Nephron progenitor cell (in vitro differentiated cells): ENCODE results near the gene TMA7.
A peak's percentile ranks its signal among the peaks of the same experiment; 100 is the strongest.

Source experiments
- DNase-seq: peaks from one replicate; pipeline ENCODE4 v3.0.0; 2021
- H3K27ac Mint-ChIP-seq: 2 replicates; pipeline ENCODE4 v1.8.0; 2021; ENCODE audit warnings: mild to moderate bottlenecking, moderate library complexity, mixed read lengths
- H3K27me3 Mint-ChIP-seq: 2 replicates; pipeline ENCODE4 v1.8.0; 2021; ENCODE audit warnings: mild to moderate bottlenecking, low read depth, mixed read lengths; ENCODE audit not compliant: poor library complexity
- H3K36me3 Mint-ChIP-seq: 2 replicates; pipeline ENCODE4 v1.8.0; 2021; ENCODE audit warnings: low read depth, mixed read lengths
- H3K4me1 Mint-ChIP-seq: 2 replicates; pipeline ENCODE4 v1.8.0; 2021; ENCODE audit warnings: mixed read lengths
- H3K4me3 Mint-ChIP-seq: 2 replicates; pipeline ENCODE4 v1.8.0; 2021; ENCODE audit warnings: mild to moderate bottlenecking, moderate library complexity, mixed read lengths
- H3K9me3 Mint-ChIP-seq: 2 replicates; pipeline ENCODE4 v1.8.0; 2021; ENCODE audit warnings: mild to moderate bottlenecking, moderate library complexity, mixed read lengths
- CTCF ChIP-seq: fragments of 200-600 bp; sonication (generic); IDR thresholded peaks from 2 replicates; pipeline ENCODE4 v1.5.0; 2021; ENCODE audit warnings: antibody characterized with exemption

The TMA7 gene

GRCh38 chr3:48419149-48419548, 20.9 kb upstream of the TMA7 start:
- Mint-ChIP-seq H3K27me3 (peaks cover 1% of the 10 kb centered on the region), H3K27ac (no peak overlapping the region)
- TF ChIP-seq CTCF, result no peak

GRCh38 chr3:48419597-48419996, 20.5 kb upstream of the TMA7 start:
- H3K9me3 Mint-ChIP-seq, result no peaks in the 10 kb centered on the region
- no peak for TF ChIP-seq CTCF

More at GRCh38 chr3:48419149-48419548, 20.9 kb upstream of the TMA7 start:
- H3K4me1 Mint-ChIP-seq, result peaks cover 7% of the 10 kb centered on the region
- H3K9me3 Mint-ChIP-seq, result no peaks in the 10 kb centered on the region
- DNase-seq, result no peak
- H3K36me3 Mint-ChIP-seq, result peaks cover 8% of the 10 kb centered on the region
- no peak overlapping the region for H3K4me3 Mint-ChIP-seq

DNA sequence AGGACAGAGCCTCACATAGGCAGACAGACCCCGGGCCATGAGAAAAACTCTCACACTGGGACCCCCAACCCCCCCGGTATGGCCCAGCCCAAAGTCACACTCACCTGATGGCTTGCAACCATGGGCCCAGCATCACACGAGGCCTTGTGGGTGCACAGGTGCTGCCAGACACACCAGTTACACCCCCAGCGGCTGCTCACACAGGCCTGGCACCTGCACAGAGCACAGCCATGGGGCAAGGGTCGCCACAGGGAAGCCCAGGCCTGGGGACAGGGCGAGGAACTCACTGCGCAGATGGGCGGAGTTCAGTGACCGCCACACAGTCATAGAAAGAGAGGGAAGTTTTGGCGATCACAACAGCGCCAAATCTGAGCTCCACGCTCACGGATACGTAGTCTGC, 19.5 kb upstream of the TMA7 start:
- H3K4me1 Mint-ChIP-seq, result peaks cover 20% of the 10 kb centered on the region
- H3K36me3 Mint-ChIP-seq, result peaks cover 5% of the 10 kb centered on the region

More at GRCh38 chr3:48419597-48419996, 20.5 kb upstream of the TMA7 start:
- Mint-ChIP-seq H3K27me3 (no peaks in the 10 kb centered on the region), H3K4me1 (peaks cover 11% of the 10 kb centered on the region), H3K27ac (no peak overlapping the region), H3K4me3 (no peak overlapping the region), H3K36me3 (peaks cover 5% of the 10 kb centered on the region)
- DNase-seq, result no peak

GRCh38 chr3:48422272-48422671, 17.8 kb upstream of the TMA7 start:
- Mint-ChIP-seq H3K4me1 (peaks cover 35% of the 10 kb centered on the region), H3K36me3 (peaks cover 5% of the 10 kb centered on the region), H3K27me3 (no peaks in the 10 kb centered on the region), H3K4me3 (no peak overlapping the region), H3K9me3 (no peaks in the 10 kb centered on the region), H3K27ac (no peak overlapping the region)
- no peak for DNase-seq
- no peak for TF ChIP-seq CTCF

More for the DNA sequence above, 19.5 kb upstream of the TMA7 start:
- no peaks in the 10 kb centered on the region for H3K9me3 Mint-ChIP-seq
- no peaks in the 10 kb centered on the region for H3K27me3 Mint-ChIP-seq
- DNase-seq, result no peak
- no peak for TF ChIP-seq CTCF
- no peak overlapping the region for H3K4me3 Mint-ChIP-seq
- H3K27ac Mint-ChIP-seq, result no peak overlapping the region

- H3K9me3 Mint-ChIP-seq, result no peaks in the 10 kb centered on the region
- TF ChIP-seq CTCF, result no peak
- peaks cover 39% of the 10 kb centered on the region for H3K4me1 Mint-ChIP-seq
- no peaks in the 10 kb centered on the region for H3K27me3 Mint-ChIP-seq
- H3K27ac Mint-ChIP-seq, result peak overlapping the region; percentile 91
- no peak for DNase-seq
- H3K4me3 Mint-ChIP-seq, result no peak overlapping the region
- peaks cover 5% of the 10 kb centered on the region for H3K36me3 Mint-ChIP-seq
These were observed 17.4 kb upstream of the TMA7 start for GRCh38 chr3:48422681-48423080.

DNA sequence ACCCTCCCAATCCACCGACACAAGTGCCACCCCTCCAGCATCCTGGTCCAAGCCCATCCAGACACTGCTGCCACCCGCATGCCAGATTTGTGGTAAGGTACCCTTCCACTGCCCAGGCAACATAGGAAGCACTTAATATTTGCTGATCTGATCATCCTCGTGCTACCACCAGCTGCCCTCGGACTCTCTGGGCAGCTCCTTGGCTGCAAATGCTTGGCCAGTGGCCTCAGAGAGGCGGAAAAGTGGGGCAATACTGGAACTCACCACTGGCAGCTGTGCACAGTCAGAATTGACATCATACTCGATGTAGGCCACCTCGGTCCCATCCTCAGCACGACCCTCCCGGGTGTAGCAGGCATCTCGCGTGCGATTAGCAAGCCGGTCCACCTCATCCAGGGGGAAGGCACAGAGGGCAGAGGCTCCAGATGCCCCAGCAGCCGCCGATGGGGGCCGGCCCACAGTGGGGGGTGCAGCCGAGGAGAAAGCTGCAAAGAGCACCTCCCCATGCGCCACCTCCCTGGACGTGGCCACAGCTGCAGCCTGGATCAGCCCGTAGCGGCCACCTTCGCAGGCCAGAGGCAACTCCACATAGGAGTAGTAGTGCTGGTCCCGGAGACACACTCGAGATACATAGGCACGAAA, 16.7 kb upstream of the TMA7 start:
- Mint-ChIP-seq H3K4me1 (peaks cover 46% of the 10 kb centered on the region), H3K9me3 (no peaks in the 10 kb centered on the region), H3K4me3 (no peak overlapping the region), H3K27me3 (no peaks in the 10 kb centered on the region), H3K27ac (peak overlapping the region; percentile 91), H3K36me3 (peaks cover 5% of the 10 kb centered on the region)
- DNase-seq, result no peak
- TF ChIP-seq CTCF, result no peak
